Measurements from ENCODE around the gene ITFG2.

Gene ITFG2

GRCh38 chr12:2834581-2835491 is 22.4 kb downstream of the ITFG2 start, which contains the start of gene NRIP2:
NRIP2 (minus strand) TSS chr12:2835035; CDS start chr12:2834983, 52 bp downstream.
- H3K27me3 ChIP-seq (ENCODE audit: low read depth, low read length), result no peaks in the 10 kb centered on the region
- no peaks in the 10 kb centered on the region for H3K4me1 ChIP-seq (ENCODE audit: low read length)
- H4K20me1 ChIP-seq (ENCODE audit: insufficient read depth, low read length), result no peaks in the 10 kb centered on the region
- peaks cover 5% of the 10 kb centered on the region for H3K36me3 ChIP-seq (replicated peaks; ENCODE audit: low read depth, low read length)
- H3K9ac ChIP-seq (ENCODE audit: low read length), result no peak within 1 kb of the TSS
- no peak for TF ChIP-seq EZH2phosphoT487 (IDR thresholded peaks at IDR 0.05; ENCODE audit: low read depth)
- TF ChIP-seq CTCF (IDR thresholded peaks at IDR 0.05; ENCODE audit: low read depth, low read length), result no peak
- H3K4me3 ChIP-seq (ENCODE audit: low read length), result no peak within 1 kb of the TSS
- no peak within 1 kb of the TSS for H3K27ac ChIP-seq (ENCODE audit: low read length)
- H3K9me3 ChIP-seq (ENCODE audit: insufficient read depth, low read length), result no peaks in the 10 kb centered on the region
- no peak within 1 kb of the TSS for H3K4me2 ChIP-seq (ENCODE audit: low read length)
- H2AFZ ChIP-seq (ENCODE audit: low read depth, low read length), result no peak within 1 kb of the TSS
- H3K79me2 ChIP-seq (ENCODE audit: low read length), result no peaks in the 10 kb centered on the region

- no peaks in the 10 kb centered on the region for H3K79me2 ChIP-seq (ENCODE audit: low read length)
- no peaks in the 10 kb centered on the region for H3K27me3 ChIP-seq (ENCODE audit: low read depth, low read length)
- H2AFZ ChIP-seq (ENCODE audit: low read depth, low read length), result no peak overlapping the region
- no peak for TF ChIP-seq CTCF (IDR thresholded peaks at IDR 0.05; ENCODE audit: low read depth, low read length)
- no peak for TF ChIP-seq EZH2phosphoT487 (IDR thresholded peaks at IDR 0.05; ENCODE audit: low read depth)
- H3K9me3 ChIP-seq (ENCODE audit: insufficient read depth, low read length), result no peaks in the 10 kb centered on the region
- H3K27ac ChIP-seq (ENCODE audit: low read length), result no peak overlapping the region
- H3K36me3 ChIP-seq (replicated peaks; ENCODE audit: low read depth, low read length), result peaks cover 5% of the 10 kb centered on the region
- no peaks in the 10 kb centered on the region for H4K20me1 ChIP-seq (ENCODE audit: insufficient read depth, low read length)
- no peaks in the 10 kb centered on the region for H3K4me1 ChIP-seq (ENCODE audit: low read length)
- no peak overlapping the region for H3K4me2 ChIP-seq (ENCODE audit: low read length)
- H3K4me3 ChIP-seq (ENCODE audit: low read length), result no peak overlapping the region
- no peak overlapping the region for H3K9ac ChIP-seq (ENCODE audit: low read length)
These were observed 23.4 kb downstream of the ITFG2 start for GRCh38 chr12:2835691-2836403.

DNA sequence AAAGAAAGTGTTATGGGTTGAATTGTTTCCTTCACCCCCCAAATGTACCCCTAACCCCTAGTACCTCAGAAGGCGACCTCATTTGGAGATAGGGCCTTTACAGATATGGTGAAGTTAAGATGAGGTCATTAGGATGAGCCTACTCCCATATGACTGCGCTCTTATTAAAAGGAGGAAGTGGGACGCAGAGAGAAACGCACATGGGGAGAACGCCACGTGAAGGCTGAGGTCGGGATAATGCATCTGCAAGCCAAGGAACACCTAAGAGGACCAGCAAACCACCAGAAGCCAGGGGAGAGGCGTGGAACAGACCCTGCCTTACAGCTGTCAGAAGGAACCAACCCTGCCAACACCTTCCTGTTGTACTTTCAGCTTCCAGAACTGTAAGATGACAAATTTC is 24.1 kb downstream of the ITFG2 start:
- H3K36me3 ChIP-seq (replicated peaks; ENCODE audit: low read depth, low read length), result peaks cover 5% of the 10 kb centered on the region
- H3K27ac ChIP-seq (ENCODE audit: low read length), result no peak overlapping the region
- H3K9ac ChIP-seq (ENCODE audit: low read length), result no peak overlapping the region
- no peak overlapping the region for H3K4me3 ChIP-seq (ENCODE audit: low read length)
- no peaks in the 10 kb centered on the region for H3K4me1 ChIP-seq (ENCODE audit: low read length)
- TF ChIP-seq CTCF (IDR thresholded peaks at IDR 0.05; ENCODE audit: low read depth, low read length), result no peak
- no peak for TF ChIP-seq EZH2phosphoT487 (IDR thresholded peaks at IDR 0.05; ENCODE audit: low read depth)
- no peaks in the 10 kb centered on the region for H3K9me3 ChIP-seq (ENCODE audit: insufficient read depth, low read length)
- no peaks in the 10 kb centered on the region for H4K20me1 ChIP-seq (ENCODE audit: insufficient read depth, low read length)
- no peak overlapping the region for H2AFZ ChIP-seq (ENCODE audit: low read depth, low read length)
- H3K79me2 ChIP-seq (ENCODE audit: low read length), result no peaks in the 10 kb centered on the region
- H3K4me2 ChIP-seq (ENCODE audit: low read length), result no peak overlapping the region
- no peaks in the 10 kb centered on the region for H3K27me3 ChIP-seq (ENCODE audit: low read depth, low read length)

DNA sequence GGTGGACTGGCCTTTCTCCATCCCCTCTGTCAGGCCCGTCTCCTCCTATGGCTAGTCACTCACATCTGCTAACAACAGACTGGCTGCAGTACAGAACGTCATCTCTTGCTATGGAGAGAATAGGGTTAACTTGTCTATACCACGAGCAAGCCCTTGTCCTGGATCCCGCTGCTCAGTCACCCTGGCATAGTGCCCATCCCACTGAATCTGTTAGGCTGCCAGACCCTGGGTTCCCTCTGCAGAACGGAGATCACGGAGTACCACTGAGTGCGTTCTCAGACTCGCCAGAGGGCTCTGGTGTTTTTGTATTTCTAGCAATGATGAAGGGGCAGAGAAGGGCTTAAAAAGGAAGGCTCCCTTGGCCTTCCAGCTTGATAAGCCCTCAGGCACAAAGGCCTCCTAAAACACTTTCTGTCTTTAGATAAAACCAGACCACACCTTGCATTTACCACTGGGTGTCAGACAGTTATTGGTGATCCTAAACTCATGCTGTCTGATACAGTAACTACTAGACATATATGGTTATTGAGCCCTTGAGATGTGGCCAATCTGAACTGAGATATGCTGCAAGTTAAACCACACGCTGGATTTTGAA is 28.7 kb downstream of the ITFG2 start:
- Histone ChIP-seq H2AFZ (ENCODE audit: low read depth, low read length) (no peak overlapping the region), H3K79me2 (ENCODE audit: low read length) (no peaks in the 10 kb centered on the region), H3K36me3 (replicated peaks; ENCODE audit: low read depth, low read length) (peaks cover 3% of the 10 kb centered on the region), H3K27me3 (ENCODE audit: low read depth, low read length) (no peaks in the 10 kb centered on the region), H3K4me3 (ENCODE audit: low read length) (no peak overlapping the region), H3K4me1 (ENCODE audit: low read length) (no peaks in the 10 kb centered on the region), H4K20me1 (ENCODE audit: insufficient read depth, low read length) (no peaks in the 10 kb centered on the region), H3K9ac (ENCODE audit: low read length) (no peak overlapping the region), H3K4me2 (ENCODE audit: low read length) (no peak overlapping the region), H3K9me3 (ENCODE audit: insufficient read depth, low read length) (no peaks in the 10 kb centered on the region), H3K27ac (ENCODE audit: low read length) (no peak overlapping the region)
- TF ChIP-seq CTCF (IDR thresholded peaks at IDR 0.05; ENCODE audit: low read depth, low read length) (no peak), EZH2phosphoT487 (IDR thresholded peaks at IDR 0.05; ENCODE audit: low read depth) (no peak)

Measured in OCI-LY3 (cell line).